Measurements from ENCODE around the gene PYROXD2. TPM values are rescaled to one million over a fixed set of nuclear protein-coding genes. Genes with fewer than 3 reads are reported as not detected.

Gene PYROXD2
- total and polyA plus RNA-seq, 2 of the 13 experiments (the other 11 are each of a cell fraction or from before 2014, with no cell fraction given) = 2.0 to 6.2 TPM

DNA sequence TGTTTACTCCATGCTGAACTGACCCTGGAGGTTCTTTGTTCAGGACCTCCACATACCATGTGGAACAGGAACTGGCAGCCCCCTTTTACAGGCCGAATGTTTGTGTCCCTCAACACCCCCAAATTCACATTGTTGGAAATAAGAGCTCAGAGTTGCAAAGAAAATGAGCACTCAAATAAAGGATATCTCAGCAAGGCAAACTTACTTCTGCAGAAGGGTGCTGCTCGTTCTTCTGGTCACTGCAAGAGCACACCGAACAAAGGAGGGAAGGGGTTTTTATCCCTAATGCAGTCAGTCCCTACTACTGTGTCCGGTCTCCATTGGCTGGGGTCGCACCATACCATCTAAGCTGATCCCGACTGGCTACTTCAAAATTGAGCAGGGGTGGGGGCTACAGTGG, 68.1 kb downstream of the PYROXD2 start:
- in situ Hi-C loops (cut with HindIII; ENCODE audit: extremely low pct_ligation_motif_present, low pct_unique_long_range_greater_than_20kb) = no loop called here
- CTCF ChIA-PET (ENCODE audit: low intra/inter-chr PET ratio, low total read pairs) = no interaction called here
- intact Hi-C loops (cut with micrococcal nuclease; ENCODE audit: unreplicated experiment) = no loop called here

More for the DNA sequence above, 68.1 kb downstream of the PYROXD2 start:
- 14% methylated on average over 6 of the region's 6 CpGs for WGBS (ENCODE audit: low lambda C conversion rate)
- Histone ChIP-seq H3K27ac (ENCODE audit: extremely low read length, insufficient read depth, low read length) (no peak overlapping the region), H2AFZ (ENCODE audit: low read length) (no peak overlapping the region), H3K4me3 (replicated peaks in 1 of 3; ENCODE audit: insufficient read depth in 1 of 3, low read depth in 2 of 3, low read length in 3 of 3) (no peak overlapping the region), H3K79me2 (ENCODE audit: insufficient read depth, low read length) (no peaks in the 10 kb centered on the region), H3K4me2 (ENCODE audit: low read depth, low read length) (no peak overlapping the region), H3K36me3 (replicated peaks in 1 of 2; ENCODE audit: control insufficient read depth in 1 of 2, insufficient read depth in 2 of 2, low read length in 2 of 2) (no peaks in the 10 kb centered on the region), H3K4me1 (ENCODE audit: insufficient read depth, low read length) (no peaks in the 10 kb centered on the region), H4K20me1 (ENCODE audit: insufficient read depth, low read length) (no peaks in the 10 kb centered on the region), H3K27me3 (ENCODE audit: control insufficient read depth in 1 of 2, insufficient read depth in 2 of 2, low read length in 2 of 2) (peaks cover 4 to 31% of the 10 kb centered on the region in 2 experiments), H3K9ac (ENCODE audit: insufficient read depth, low read depth, low read length) (no peak overlapping the region), H3K9me3 (ENCODE audit: low read length) (no peaks in the 10 kb centered on the region)
- POLR2A ChIA-PET = no interaction called here
- BruUV-seq (replicated peaks) = no TSS peak
- TF ChIP-seq JUN (CRISPR knock-in tag; IDR thresholded peaks at IDR 0.05) (no peak), SMARCE1 (IDR thresholded peaks at IDR 0.05; ENCODE audit: borderline replicate concordance) (no peak), NFRKB (IDR thresholded peaks at IDR 0.05) (no peak), SMC3 (IDR thresholded peaks at IDR 0.05; ENCODE audit: low read length) (no peak), LBX2 (CRISPR knock-in tag; IDR thresholded peaks at IDR 0.05; ENCODE audit: borderline replicate concordance) (no peak), ZNF747 (CRISPR knock-in tag; IDR thresholded peaks at IDR 0.05; ENCODE audit: borderline replicate concordance) (no peak), SATB2 (CRISPR knock-in tag; IDR thresholded peaks at IDR 0.05) (no peak), NRL (CRISPR knock-in tag; IDR thresholded peaks at IDR 0.05; ENCODE audit: borderline replicate concordance) (no peak), LRRFIP1 (CRISPR knock-in tag; conservative IDR thresholded peaks at IDR 0.05) (no peak), KLF13 (CRISPR knock-in tag; IDR thresholded peaks at IDR 0.05) (no peak), GZF1 (CRISPR knock-in tag; IDR thresholded peaks at IDR 0.05) (no peak), ZNF343 (CRISPR knock-in tag; IDR thresholded peaks at IDR 0.05) (no peak), ZNF841 (CRISPR knock-in tag; IDR thresholded peaks at IDR 0.05; ENCODE audit: borderline replicate concordance) (no peak), PHF8 (CRISPR knock-in tag; IDR thresholded peaks at IDR 0.05) (no peak), JUNB (CRISPR knock-in tag; IDR thresholded peaks at IDR 0.05; ENCODE audit: borderline replicate concordance) (no peak)
- TF ChIP-seq, protein P1, sequence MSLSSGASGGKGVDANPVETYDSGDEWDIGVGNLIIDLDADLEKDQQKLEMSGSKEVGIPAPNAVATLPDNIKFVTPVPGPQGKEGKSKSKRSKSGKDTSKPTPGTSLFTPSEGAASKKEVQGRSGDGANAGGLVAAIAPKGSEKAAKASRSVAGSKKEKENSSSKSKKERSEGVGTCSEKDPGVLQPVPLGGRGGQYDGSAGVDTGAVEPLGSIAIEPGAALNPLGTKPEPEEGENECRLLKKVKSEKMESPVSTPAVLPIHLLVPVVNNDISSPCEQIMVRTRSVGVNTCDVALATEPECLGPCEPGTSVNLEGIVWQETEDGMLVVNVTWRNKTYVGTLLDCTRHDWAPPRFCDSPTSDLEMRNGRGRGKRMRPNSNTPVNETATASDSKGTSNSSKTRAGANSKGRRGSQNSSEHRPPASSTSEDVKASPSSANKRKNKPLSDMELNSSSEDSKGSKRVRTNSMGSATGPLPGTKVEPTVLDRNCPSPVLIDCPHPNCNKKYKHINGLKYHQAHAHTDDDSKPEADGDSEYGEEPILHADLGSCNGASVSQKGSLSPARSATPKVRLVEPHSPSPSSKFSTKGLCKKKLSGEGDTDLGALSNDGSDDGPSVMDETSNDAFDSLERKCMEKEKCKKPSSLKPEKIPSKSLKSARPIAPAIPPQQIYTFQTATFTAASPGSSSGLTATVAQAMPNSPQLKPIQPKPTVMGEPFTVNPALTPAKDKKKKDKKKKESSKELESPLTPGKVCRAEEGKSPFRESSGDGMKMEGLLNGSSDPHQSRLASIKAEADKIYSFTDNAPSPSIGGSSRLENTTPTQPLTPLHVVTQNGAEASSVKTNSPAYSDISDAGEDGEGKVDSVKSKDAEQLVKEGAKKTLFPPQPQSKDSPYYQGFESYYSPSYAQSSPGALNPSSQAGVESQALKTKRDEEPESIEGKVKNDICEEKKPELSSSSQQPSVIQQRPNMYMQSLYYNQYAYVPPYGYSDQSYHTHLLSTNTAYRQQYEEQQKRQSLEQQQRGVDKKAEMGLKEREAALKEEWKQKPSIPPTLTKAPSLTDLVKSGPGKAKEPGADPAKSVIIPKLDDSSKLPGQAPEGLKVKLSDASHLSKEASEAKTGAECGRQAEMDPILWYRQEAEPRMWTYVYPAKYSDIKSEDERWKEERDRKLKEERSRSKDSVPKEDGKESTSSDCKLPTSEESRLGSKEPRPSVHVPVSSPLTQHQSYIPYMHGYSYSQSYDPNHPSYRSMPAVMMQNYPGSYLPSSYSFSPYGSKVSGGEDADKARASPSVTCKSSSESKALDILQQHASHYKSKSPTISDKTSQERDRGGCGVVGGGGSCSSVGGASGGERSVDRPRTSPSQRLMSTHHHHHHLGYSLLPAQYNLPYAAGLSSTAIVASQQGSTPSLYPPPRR (CRISPR knock-in tag; IDR thresholded peaks at IDR 0.05; ENCODE audit: borderline replicate concordance) = no peak
- no peak for FAIRE-seq
- no peak for DNase-seq (ENCODE audit: low spot score)
- no peak for ATAC-seq
